GM12878 (cell line): ENCODE data around the gene KIAA1328. TPM values are rescaled to one million over a fixed set of nuclear protein-coding genes. Genes with fewer than 3 reads are reported as not detected.

Source experiments
- ATAC-seq: fragments of 200-7000 bp; cut with Tn5 transposase; 3 replicates; pipeline ENCODE4 v1.9.1; 2020; ENCODE audit warnings: mild to moderate bottlenecking, moderate library complexity
- BruUV-seq: library from RNA; stranded (reverse); fragments of 400-500 nt; replicated peaks from 2 replicates; lab custom pipeline; 2021; lab: Mats Ljungman, UMichigan
- CTCF ChIA-PET: fragments of 300-600 bp; sonication (Branson Sonifier 250); formaldehyde crosslinking; extraction: SDS; loops from one replicate; lab custom pipeline; 2021; ENCODE audit warnings: inconsistent platforms; lab: Yijun Ruan, JAX
- POLR2A ChIA-PET: fragments of 350-600 bp; formaldehyde crosslinking; extraction: SDS; loops from one replicate; lab custom pipeline; 2021; ENCODE audit warnings: inconsistent platforms; lab: Charles Lee
- RAD21 ChIA-PET: fragments of 300-600 bp; sonication (Branson Sonifier 250); formaldehyde crosslinking; loops from one replicate; lab custom pipeline; 2023; ENCODE audit warnings: antibody characterized with exemption; ENCODE audit not compliant: unreplicated experiment; lab: Charles Lee
- SMC1A ChIA-PET: fragments of 300-600 bp; sonication (Branson Sonifier 250); formaldehyde crosslinking; loops from one replicate; lab custom pipeline; 2023; ENCODE audit not compliant: unreplicated experiment, uncharacterized antibody; lab: Charles Lee
- DNase-seq: peaks from one replicate; pipeline ENCODE4 v3.0.0-alpha.2; 2011; ENCODE audit warnings: low read depth, low spot score
- FAIRE-seq: peaks from 3 replicates; lab custom pipeline; 2011; peaks lifted over from hg19 to GRCh38; lab: Jason Lieb, UNC
- H2AFZ ChIP-seq: 2 replicates; pipeline ENCODE4 v1.6.0; 2011; ENCODE audit warnings: low read depth, low read length, control low read depth; ENCODE audit not compliant: control insufficient read depth
- H3K27ac ChIP-seq: 2 replicates; pipeline ENCODE4 v1.5.1; 2011; ENCODE audit warnings: control low read depth; ENCODE audit not compliant: control insufficient read depth, insufficient read depth
- H3K27me3 ChIP-seq, 2 experiments: replicated peaks in 1 of 2; 2 replicates each; pipeline versions ENCODE4 v1.6.0 to v1.6.1; 2011; ENCODE audit warnings: low read length in 1 of 2; ENCODE audit not compliant: control insufficient read depth in 2 of 2, insufficient read depth in 2 of 2
- H3K36me3 ChIP-seq, 2 experiments: 2 replicates each; pipeline ENCODE4 v1.5.1; 2011; ENCODE audit warnings: low read length in 1 of 2; ENCODE audit not compliant: control insufficient read depth in 2 of 2, insufficient read depth in 2 of 2
- H3K4me1 ChIP-seq: 2 replicates; pipeline ENCODE4 v1.6.1; 2011; ENCODE audit warnings: mild to moderate bottlenecking, low read length, moderate library complexity, mixed read lengths; ENCODE audit not compliant: control insufficient read depth, insufficient read depth
- H3K4me2 ChIP-seq: 2 replicates; pipeline ENCODE4 v1.6.0; 2011; ENCODE audit warnings: control low read depth; ENCODE audit not compliant: control insufficient read depth, insufficient read depth
- H3K4me3 ChIP-seq: fragments of 200-600 bp; sonication (generic); 2 replicates; pipeline ENCODE4 v1.5.1; 2016
- H3K79me2 ChIP-seq: 2 replicates; pipeline ENCODE4 v1.6.0; 2011; ENCODE audit warnings: low read length; ENCODE audit not compliant: control insufficient read depth, insufficient read depth
- H3K9ac ChIP-seq: 2 replicates; pipeline ENCODE4 v1.8.0; 2011; ENCODE audit warnings: low read length, control low read depth, mixed read lengths; ENCODE audit not compliant: control insufficient read depth, insufficient read depth
- H3K9me3 ChIP-seq: replicated peaks from 3 replicates; pipeline ENCODE4 v1.5.1; 2011; ENCODE audit warnings: mild to moderate bottlenecking, low read length; ENCODE audit not compliant: control insufficient read depth, insufficient read depth
- H4K20me1 ChIP-seq: 2 replicates; pipeline ENCODE4 v1.6.0; 2011; ENCODE audit not compliant: control insufficient read depth, insufficient read depth
- BCL11A ChIP-seq: IDR thresholded peaks from 2 replicates; pipeline ENCODE4 v1.6.1; 2011; ENCODE audit warnings: low read depth, low read length
- BRCA1 ChIP-seq: IDR thresholded peaks from 2 replicates; pipeline ENCODE4 v1.6.1; 2011; ENCODE audit warnings: low read depth, low read length, improper control_type of control experiment
- CEBPB ChIP-seq, 2 experiments: fragments of 150-350 bp in 1 of 2; IDR thresholded peaks; 2 replicates each; pipeline ENCODE4 v1.6.1; 2012 to 2014; ENCODE audit warnings: low read depth in 2 of 2, low read length in 2 of 2, borderline replicate concordance in 1 of 2, inconsistent platforms in 1 of 2
- CEBPZ ChIP-seq: fragments of 150-350 bp; IDR thresholded peaks from 2 replicates; pipeline ENCODE4 v1.6.1; 2016; ENCODE audit warnings: low read depth, low read length
- DPF2 ChIP-seq: fragments of 450-650 bp; IDR thresholded peaks from 2 replicates; pipeline ENCODE4 v1.6.1; 2017; ENCODE audit warnings: mild to moderate bottlenecking
- IRF3 ChIP-seq: fragments of 450-650 bp; IDR thresholded peaks from 2 replicates; pipeline ENCODE4 v1.6.1; 2014; ENCODE audit warnings: mild to moderate bottlenecking
- KLF5 ChIP-seq: fragments of 450-650 bp; IDR thresholded peaks from 2 replicates; pipeline ENCODE4 v1.6.1; 2014; ENCODE audit warnings: mild to moderate bottlenecking; ENCODE audit not compliant: partially characterized antibody
- MXI1 ChIP-seq: fragments of 150-350 bp; IDR thresholded peaks from 2 replicates; pipeline ENCODE4 v1.6.1; 2011; ENCODE audit warnings: low read depth, mild to moderate bottlenecking, inconsistent platforms, low read length, improper control_type of control experiment
- MYB ChIP-seq: fragments of 150-350 bp; IDR thresholded peaks from 2 replicates; pipeline ENCODE4 v1.6.1; 2014; ENCODE audit warnings: mild to moderate bottlenecking, low read depth, low read length, borderline replicate concordance
- NFYB ChIP-seq: IDR thresholded peaks from 2 replicates; pipeline ENCODE4 v1.6.1; 2011; ENCODE audit warnings: low read depth, mild to moderate bottlenecking, low read length, improper control_type of control experiment, moderate library complexity; ENCODE audit not compliant: insufficient read depth
- PML ChIP-seq: IDR thresholded peaks from 2 replicates; pipeline ENCODE4 v1.6.1; 2012; ENCODE audit warnings: low read length, inconsistent platforms
- POLR2AphosphoS2 ChIP-seq: IDR thresholded peaks from 2 replicates; pipeline ENCODE4 v1.6.1; 2011; ENCODE audit warnings: low read depth, mild to moderate bottlenecking, low read length, improper control_type of control experiment, moderate library complexity
- RELA ChIP-seq: fragments of 450-650 bp; IDR thresholded peaks from 2 replicates; pipeline ENCODE4 v1.8.0; 2014; ENCODE audit warnings: borderline replicate concordance; ENCODE audit not compliant: partially characterized antibody
- STAT1 ChIP-seq: fragments of 450-650 bp; conservative IDR thresholded peaks from 2 replicates; pipeline ENCODE4 v1.6.1; 2014; ENCODE audit warnings: antibody characterized with exemption, mild to moderate bottlenecking
- ZNF687 ChIP-seq: fragments of 450-650 bp; IDR thresholded peaks from 2 replicates; pipeline ENCODE4 v1.6.1; 2017; ENCODE audit warnings: mild to moderate bottlenecking, moderate library complexity
- WGBS: methylation state at CpG from one replicate; pipeline ENCODE4 v1.1.6; 2016; ENCODE audit warnings: low lambda C conversion rate; ENCODE audit not compliant: insufficient replicate concordance, insufficient coverage; ENCODE audit errors: missing lambda C conversion rate; 5-methylcytosine and 5-hydroxymethylcytosine counted together
- in situ Hi-C: fragments of 300-500 bp; cut with MboI; formaldehyde crosslinking; loops from 9 replicates; pipeline ENCODE4 v1.14.3; 2018; ENCODE audit warnings: mixed read lengths
- intact Hi-C: fragments of 100-400 bp; cut with micrococcal nuclease; formaldehyde crosslinking; loops from one replicate; pipeline ENCODE4 v1.14.2; 2022; ENCODE audit not compliant: unreplicated experiment
- polyA plus RNA-seq, 11 experiments: library from polyadenylated mRNA; depleted of rRNA in 4 of 11; unstranded in 6 of 11; stranded (reverse) in 5 of 11; fragments of >200 nt; fragmentation: Nextera tagmentation in 4 of 11; fragmentation: Illumina TruSeq in 1 of 11; extraction: Ambion mirVana in 4 of 11; extraction: Trizol in 1 of 11; gene quantifications; 1 replicate in 1 of 11; 2 replicates in 10 of 11; pipeline versions ENCODE4 v1.2.1 to v1.2.3, GENCODE V29; 2011 to 2016; ENCODE audit warnings: inconsistent platforms in 2 of 11, missing spikeins in 2 of 11, low read depth in 1 of 11
- total RNA-seq, 4 experiments: library from RNA; depleted of rRNA in 3 of 4; stranded (reverse); fragments of >200 nt in 3 of 4; fragmentation: Illumina TruSeq in 1 of 4; extraction: Trizol in 1 of 4; gene quantifications; 2 replicates each; pipeline versions ENCODE4 v1.2.1 to v1.2.3, GENCODE V29; 2013 to 2021

KIAA1328 gene
- total and polyA plus RNA-seq, 10 of the 15 experiments (the other 5 are each of a cell fraction or from before 2014, with no cell fraction given) = 3.1 to 7.1 (median 4.6) TPM

GRCh38 chr18:36901277-36901701 lies 72.4 kb downstream of the KIAA1328 start:
- no peak overlapping the region for H3K27ac ChIP-seq
- no peak overlapping the region for H3K9ac ChIP-seq
- H3K36me3 ChIP-seq = no peaks in the 10 kb centered on the region
- no peaks in the 10 kb centered on the region for H3K9me3 ChIP-seq
- no peaks in the 10 kb centered on the region for H3K4me1 ChIP-seq
- no peak overlapping the region for H3K4me2 ChIP-seq
- SMC1A ChIA-PET = no interaction called here
- intact Hi-C loops = no loop called here
- no peaks in the 10 kb centered on the region for H3K79me2 ChIP-seq
- ATAC-seq (no peak), DNase-seq (no peak), FAIRE-seq (no peak)
- H4K20me1 ChIP-seq = no peaks in the 10 kb centered on the region
- WGBS = 95% methylated on average over 1 of the region's 1 CpG
- RAD21 ChIA-PET = no interaction called here
- in situ Hi-C loops = no loop called here
- no TSS peak for BruUV-seq
- H3K27me3 ChIP-seq = no peaks in the 10 kb centered on the region
- CTCF ChIA-PET = no interaction called here
- H3K4me3 ChIP-seq = no peak overlapping the region
- TF ChIP-seq PML = no peak
- no peak for TF ChIP-seq NFYB
- TF ChIP-seq KLF5 = no peak
- TF ChIP-seq IRF3 = no peak
- no peak for TF ChIP-seq DPF2
- no peak for TF ChIP-seq POLR2AphosphoS2
- no peak for TF ChIP-seq CEBPB (IDR thresholded peaks at IDR 0.05; ENCODE audit: borderline replicate concordance in 1 of 2, low read depth in 2 of 2, low read length in 2 of 2)
- no peak for TF ChIP-seq STAT1
- no peak for TF ChIP-seq ZNF687
- no peak for TF ChIP-seq BCL11A
- no peak for TF ChIP-seq BRCA1
- no peak for TF ChIP-seq MXI1
- TF ChIP-seq RELA = no peak
- no peak for TF ChIP-seq CEBPZ
- no peak for TF ChIP-seq MYB
- POLR2A ChIA-PET = no interaction called here
- H2AFZ ChIP-seq = no peak overlapping the region
